Fibroblast of the aortic adventitia (primary cell): ENCODE results near the gene FIGNL2. TPM values are rescaled to one million over a fixed set of nuclear protein-coding genes. Genes with fewer than 3 reads are reported as not detected.
"Not testable (repeated sequence)": the region's sequence is repeated elsewhere in the genome, so short reads cannot be mapped to it uniquely, and the experiment has no call there.

Experiments
- DNase-seq: peaks from one replicate; pipeline ENCODE4 v3.0.0-alpha.2; 2010; ENCODE audit warnings: low read depth
- H3K4me3 ChIP-seq: 2 replicates; pipeline ENCODE4 v1.5.1; 2011; ENCODE audit warnings: low read depth, mild to moderate bottlenecking, control low read depth, low read length, moderate library complexity
- total RNA-seq: library from RNA; depleted of rRNA; stranded (reverse); fragments of >200 nt; gene quantifications from 2 replicates; pipeline ENCODE4 v1.2.3, GENCODE V29; 2012; ENCODE audit warnings: low replicate concordance
- TF ChIP-seq, protein P1 (sequence below): IDR thresholded peaks from 2 replicates; pipeline ENCODE4 v1.5.1; 2011; ENCODE audit warnings: mild to moderate bottlenecking, low read length, control low read depth, inconsistent platforms; ENCODE audit not compliant: insufficient read depth

Gene FIGNL2
- total RNA-seq, 1 donor, result 0.18 TPM

DNA sequence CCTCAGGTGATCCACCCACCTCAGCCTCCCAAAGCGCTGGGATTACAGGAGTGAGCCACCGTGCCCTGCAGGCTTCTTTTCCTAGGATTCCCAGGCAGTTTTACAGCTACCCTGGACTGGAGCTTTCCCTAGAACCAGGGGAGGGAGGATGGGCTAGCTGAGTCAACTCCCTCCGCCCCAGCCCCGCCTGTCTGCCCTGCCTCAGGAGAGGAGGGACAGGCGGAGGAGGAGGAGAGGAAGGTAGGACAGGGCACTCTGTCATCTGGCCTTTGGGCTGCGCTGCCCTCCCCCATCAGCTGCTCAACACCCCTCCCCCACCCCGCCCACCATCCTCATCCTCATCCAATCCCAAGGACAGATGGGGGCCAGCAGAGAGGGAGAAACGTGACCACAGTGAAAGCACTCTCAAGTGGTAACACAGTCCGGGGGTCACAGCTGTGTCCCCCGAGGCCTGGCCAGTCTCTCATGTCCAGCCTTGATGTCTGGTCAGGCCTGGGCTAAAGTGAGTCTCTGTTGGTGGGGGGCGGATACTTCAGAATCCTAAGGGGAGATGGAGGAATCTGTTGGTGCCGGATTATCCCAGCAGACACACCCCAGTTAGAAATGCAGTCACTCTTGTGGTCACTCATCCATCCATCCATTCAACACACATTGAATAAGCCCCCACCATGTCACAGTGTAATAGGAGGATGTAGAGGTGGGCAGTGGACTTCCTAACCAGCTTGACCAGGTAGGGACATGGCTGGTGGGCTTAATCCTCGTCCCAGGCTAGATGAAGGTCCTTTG, 12.3 kb downstream of the FIGNL2 start:
- H3K4me3 ChIP-seq, result no peak overlapping the region
- DNase-seq, result no peak
- TF ChIP-seq, protein P1, sequence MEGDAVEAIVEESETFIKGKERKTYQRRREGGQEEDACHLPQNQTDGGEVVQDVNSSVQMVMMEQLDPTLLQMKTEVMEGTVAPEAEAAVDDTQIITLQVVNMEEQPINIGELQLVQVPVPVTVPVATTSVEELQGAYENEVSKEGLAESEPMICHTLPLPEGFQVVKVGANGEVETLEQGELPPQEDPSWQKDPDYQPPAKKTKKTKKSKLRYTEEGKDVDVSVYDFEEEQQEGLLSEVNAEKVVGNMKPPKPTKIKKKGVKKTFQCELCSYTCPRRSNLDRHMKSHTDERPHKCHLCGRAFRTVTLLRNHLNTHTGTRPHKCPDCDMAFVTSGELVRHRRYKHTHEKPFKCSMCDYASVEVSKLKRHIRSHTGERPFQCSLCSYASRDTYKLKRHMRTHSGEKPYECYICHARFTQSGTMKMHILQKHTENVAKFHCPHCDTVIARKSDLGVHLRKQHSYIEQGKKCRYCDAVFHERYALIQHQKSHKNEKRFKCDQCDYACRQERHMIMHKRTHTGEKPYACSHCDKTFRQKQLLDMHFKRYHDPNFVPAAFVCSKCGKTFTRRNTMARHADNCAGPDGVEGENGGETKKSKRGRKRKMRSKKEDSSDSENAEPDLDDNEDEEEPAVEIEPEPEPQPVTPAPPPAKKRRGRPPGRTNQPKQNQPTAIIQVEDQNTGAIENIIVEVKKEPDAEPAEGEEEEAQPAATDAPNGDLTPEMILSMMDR, result no peak

GRCh38 chr12:51834411-51834810, 14.1 kb downstream of the FIGNL2 start:
- TF ChIP-seq, protein P1, result no peak
- no peak overlapping the region for H3K4me3 ChIP-seq
- DNase-seq, result no peak

DNA sequence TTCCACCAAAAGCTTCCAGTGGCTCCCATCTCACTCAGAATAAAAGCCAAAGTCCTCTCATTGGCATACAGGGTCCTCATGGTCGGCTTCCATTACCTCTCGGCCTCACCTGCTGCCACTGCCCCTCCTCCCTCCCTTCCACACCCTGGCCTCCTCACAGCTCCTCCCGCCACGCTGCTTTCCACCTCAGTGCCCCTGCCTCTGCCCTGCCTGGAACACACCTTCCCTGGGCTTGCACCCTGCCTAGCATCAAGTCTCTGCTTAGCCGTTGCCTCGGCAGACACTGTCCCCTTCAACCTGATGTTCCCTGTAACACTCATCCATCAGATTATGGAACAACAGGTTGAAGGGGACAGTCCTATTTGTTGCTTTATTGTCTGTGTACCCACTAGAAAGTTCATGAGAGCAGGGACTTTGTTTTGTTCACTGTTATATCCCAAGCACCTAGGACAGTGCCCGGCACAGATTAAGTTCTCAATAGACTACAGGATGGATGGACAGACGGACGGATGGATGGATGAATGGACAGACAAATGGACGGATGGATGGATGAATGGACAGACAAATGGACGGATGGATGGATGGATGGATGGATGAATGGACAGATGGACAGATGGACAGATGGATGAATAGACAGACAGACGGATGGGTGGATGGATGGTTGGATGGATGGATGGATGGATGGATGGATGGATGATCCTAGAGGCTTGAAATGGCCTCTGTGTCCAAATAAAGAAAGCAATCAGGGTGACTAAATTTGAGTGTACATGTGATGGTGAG, 14.9 kb downstream of the FIGNL2 start:
- no peak for DNase-seq
- TF ChIP-seq, protein P1, result no peak

GRCh38 chr12:51832354-51833107, 16.0 kb downstream of the FIGNL2 start:
- no peak overlapping the region for H3K4me3 ChIP-seq
- TF ChIP-seq, protein P1, result no peak
- no peak for DNase-seq

More for the DNA sequence above, 14.9 kb downstream of the FIGNL2 start:
- no peak overlapping the region for H3K4me3 ChIP-seq

DNA sequence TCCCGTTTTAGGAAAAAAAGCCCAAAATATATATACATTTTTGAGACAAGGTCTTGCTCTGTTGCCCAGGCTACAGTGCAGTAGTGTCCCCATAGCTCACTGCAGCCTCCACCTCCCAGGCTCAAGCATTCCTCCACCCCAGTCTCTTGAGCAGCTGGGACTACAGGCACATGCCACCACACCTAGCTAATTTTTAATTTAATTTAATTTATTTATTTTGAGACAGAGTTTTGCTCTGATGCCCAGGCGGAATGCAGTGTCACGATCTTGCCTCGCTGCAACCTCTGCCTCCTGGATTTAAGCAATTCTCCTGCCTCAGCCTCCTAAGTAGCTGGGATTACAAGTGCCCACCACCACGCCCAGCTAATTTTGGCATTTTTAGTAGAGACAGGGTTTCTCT, 16.7 kb downstream of the FIGNL2 start:
- H3K4me3 ChIP-seq, DNase-seq: not testable (repeated sequence)

DNA sequence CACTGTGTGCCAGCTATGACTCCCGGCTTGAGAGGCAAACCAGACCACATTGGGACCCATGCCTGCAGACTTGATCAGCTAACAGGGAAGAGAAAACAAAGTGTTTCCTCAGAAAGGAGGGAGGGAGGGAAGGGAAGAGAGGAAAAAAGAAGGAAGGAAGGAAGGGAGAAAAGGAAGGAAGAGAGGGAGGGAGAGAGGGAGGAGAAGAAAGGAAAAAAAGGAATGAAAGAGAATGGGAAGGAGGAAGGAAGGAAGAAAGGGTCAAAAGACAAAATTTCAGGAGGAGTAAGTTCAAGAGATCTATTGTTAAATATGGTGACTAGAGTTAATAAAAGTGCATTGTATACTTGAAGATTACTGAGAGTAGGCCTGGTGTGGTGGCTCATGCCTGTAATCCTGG, 18.9 kb downstream of the FIGNL2 start:
- no peak overlapping the region for H3K4me3 ChIP-seq
- TF ChIP-seq, protein P1, result no peak
- no peak for DNase-seq

DNA sequence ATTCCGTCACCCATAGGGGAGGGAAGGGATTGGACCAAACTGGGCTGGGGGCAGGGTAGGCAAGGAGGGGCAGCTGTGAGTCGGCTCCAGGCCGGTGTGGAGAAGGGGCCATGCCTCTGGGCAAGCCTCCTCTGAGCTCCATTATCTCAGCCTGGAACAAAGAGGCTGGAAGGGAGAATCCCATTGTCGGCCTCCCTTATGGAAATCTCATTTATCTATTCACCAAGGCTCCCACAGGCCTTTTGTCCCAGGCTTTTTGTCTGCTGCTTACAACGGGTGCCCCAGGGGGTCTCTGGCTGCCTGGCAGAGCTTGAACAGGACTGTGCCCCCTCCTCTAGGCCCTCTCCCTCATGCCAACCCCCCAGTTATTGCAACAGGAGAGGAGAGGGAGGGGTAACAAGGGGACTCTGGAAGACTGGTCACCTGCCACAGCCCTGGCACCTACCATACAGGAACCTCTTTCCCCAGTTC, 19.5 kb downstream of the FIGNL2 start:
- TF ChIP-seq, protein P1, result no peak
- no peak for DNase-seq
- no peak overlapping the region for H3K4me3 ChIP-seq
